SK-N-SH (cell line): Measurements from ENCODE around the gene GALNTL6.

Experiments used
- FOSL2 ChIP-seq: IDR thresholded peaks from 2 replicates; pipeline ENCODE4 v1.4.0; 2012; ENCODE audit warnings: low read depth, mild to moderate bottlenecking, moderate library complexity, borderline replicate concordance
- MXI1 ChIP-seq: IDR thresholded peaks from 2 replicates; pipeline ENCODE4 v1.6.1; 2012; ENCODE audit warnings: mild to moderate bottlenecking, low read depth, low read length, improper control_type of control experiment
- TAF1 ChIP-seq: IDR thresholded peaks from 2 replicates; pipeline ENCODE4 v1.6.1; 2012; ENCODE audit warnings: low read depth, mild to moderate bottlenecking, low read length, moderate library complexity, borderline replicate concordance

DNA sequence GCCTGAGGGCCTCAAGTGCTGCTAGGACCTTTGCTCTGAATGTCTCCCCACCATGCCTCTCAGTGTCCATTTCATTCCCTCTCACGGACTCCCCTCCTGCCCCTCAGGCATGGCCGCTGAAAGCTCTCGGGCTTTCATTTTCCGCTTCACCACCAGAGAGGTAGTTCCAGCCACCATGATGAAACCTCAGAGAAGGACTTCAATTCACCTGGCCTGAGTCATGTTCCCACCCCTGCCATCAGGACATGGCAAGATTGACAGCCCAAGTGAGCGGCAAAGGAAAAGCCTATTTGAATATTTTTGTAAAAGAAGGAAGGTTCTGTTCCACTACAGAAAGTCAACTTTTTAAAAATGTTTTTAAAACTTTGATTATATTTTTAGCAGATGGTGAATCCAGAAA, 1106.1 kb downstream of the GALNTL6 start:
- TF ChIP-seq MXI1 = no peak
- TF ChIP-seq FOSL2 = no peak
- no peak for TF ChIP-seq TAF1
